HEK293 (cell line): ENCODE results near the gene SMARCD3.

Experiments used
- CTCF ChIA-PET: fragments of 350-600 bp; formaldehyde crosslinking; extraction: SDS; loops from one replicate; lab custom pipeline; 2021; ENCODE audit warnings: antibody characterized with exemption; lab: Yijun Ruan, JAX
- POLR2A ChIA-PET: fragments of 300-600 bp; formaldehyde crosslinking; extraction: SDS; loops from one replicate; lab custom pipeline; 2020; ENCODE audit warnings: antibody characterized with exemption, inconsistent platforms; lab: Yijun Ruan, JAX
- H3K27ac ChIP-seq: fragments of 200-500 bp; sonication (Bioruptor generic); 2 replicates; pipeline ENCODE4 v1.5.1; 2014; ENCODE audit warnings: low read depth, low read length, control low read depth, inconsistent platforms; ENCODE audit errors: extremely low read depth
- H3K36me3 ChIP-seq, 2 experiments: fragments of 200-500 bp in 1 of 2; sonication (Bioruptor generic) in 1 of 2; 1 replicate in 1 of 2; 2 replicates in 1 of 2; pipeline ENCODE4 v1.5.1; 2014 to 2017; ENCODE audit warnings: inconsistent platforms in 2 of 2, low read length in 2 of 2; ENCODE audit not compliant: control insufficient read depth in 2 of 2, insufficient read depth in 1 of 2
- H3K4me1 ChIP-seq: fragments of 200-500 bp; sonication (Bioruptor generic); 2 replicates; pipeline ENCODE4 v1.5.1; 2014; ENCODE audit warnings: mild to moderate bottlenecking, low read length, inconsistent platforms; ENCODE audit not compliant: control insufficient read depth, insufficient read depth
- H3K4me3 ChIP-seq: 2 replicates; pipeline ENCODE4 v1.5.1; 2011; ENCODE audit warnings: low read depth, mild to moderate bottlenecking, control low read depth, low read length, moderate library complexity
- H3K9me3 ChIP-seq: fragments of 200-500 bp; sonication (Bioruptor generic); 2 replicates; pipeline ENCODE4 v1.5.1; 2014; ENCODE audit warnings: low read depth, low read length, inconsistent platforms; ENCODE audit not compliant: control insufficient read depth, insufficient read depth
- GLI4 ChIP-seq: fragments of 450-650 bp; formaldehyde crosslinking; IDR thresholded peaks from 2 replicates; pipeline ENCODE4 v1.5.1; 2016; ENCODE audit warnings: missing biosample characterization, missing genetic modification characterization
- GLIS1 ChIP-seq: fragments of 450-650 bp; formaldehyde crosslinking; IDR thresholded peaks from 2 replicates; pipeline ENCODE4 v1.5.1; 2016; ENCODE audit warnings: missing biosample characterization, missing genetic modification characterization
- HOXC10 ChIP-seq: sonication (generic); formaldehyde crosslinking; IDR thresholded peaks from 2 replicates; pipeline ENCODE4 v1.8.1; 2023; ENCODE audit warnings: mild to moderate bottlenecking, missing genetic modification reagents
- KLF7 ChIP-seq: fragments of 450-650 bp; formaldehyde crosslinking; IDR thresholded peaks from 2 replicates; pipeline ENCODE4 v1.5.1; 2016; ENCODE audit warnings: missing biosample characterization, missing genetic modification characterization, borderline replicate concordance
- REPIN1 ChIP-seq: fragments of 450-650 bp; formaldehyde crosslinking; IDR thresholded peaks from 2 replicates; pipeline ENCODE4 v1.5.1; 2017; ENCODE audit warnings: missing biosample characterization, missing genetic modification characterization, low read depth
- WT1 ChIP-seq: fragments of 450-650 bp; formaldehyde crosslinking; IDR thresholded peaks from 2 replicates; pipeline ENCODE4 v1.5.1; 2016; ENCODE audit warnings: missing biosample characterization, missing genetic modification characterization
- ZNF132 ChIP-seq: fragments of 450-650 bp; formaldehyde crosslinking; IDR thresholded peaks from 2 replicates; pipeline ENCODE4 v1.5.1; 2017; ENCODE audit warnings: missing biosample characterization, missing genetic modification characterization, borderline replicate concordance
- ZNF184 ChIP-seq: fragments of 450-650 bp; IDR thresholded peaks from 2 replicates; pipeline ENCODE4 v1.5.1; 2018; ENCODE audit warnings: missing biosample characterization, mild to moderate bottlenecking, missing genetic modification characterization
- ZNF266 ChIP-seq: fragments of 450-650 bp; formaldehyde crosslinking; IDR thresholded peaks from 2 replicates; pipeline ENCODE4 v1.5.1; 2016; ENCODE audit warnings: missing biosample characterization, missing genetic modification characterization, low read depth
- ZNF292 ChIP-seq: fragments of 450-650 bp; formaldehyde crosslinking; IDR thresholded peaks from 2 replicates; pipeline ENCODE4 v1.5.1; 2016; ENCODE audit warnings: low read depth, missing biosample characterization, missing genetic modification characterization, borderline replicate concordance
- ZNF341 ChIP-seq: fragments of 450-650 bp; formaldehyde crosslinking; IDR thresholded peaks from 2 replicates; pipeline ENCODE4; 2016; ENCODE audit warnings: low read depth, missing biosample characterization, missing genetic modification characterization
- ZNF366 ChIP-seq: fragments of 450-650 bp; formaldehyde crosslinking; conservative IDR thresholded peaks from 2 replicates; pipeline ENCODE4 v1.5.1; 2016; ENCODE audit warnings: missing biosample characterization, missing genetic modification characterization
- ZNF37A ChIP-seq: fragments of 450-650 bp; IDR thresholded peaks from 2 replicates; pipeline ENCODE4 v1.5.1; 2018; ENCODE audit warnings: missing biosample characterization, missing genetic modification characterization
- ZNF394 ChIP-seq: fragments of 450-650 bp; formaldehyde crosslinking; IDR thresholded peaks from 2 replicates; pipeline ENCODE4 v1.5.1; 2016; ENCODE audit warnings: missing biosample characterization, missing genetic modification characterization, mild to moderate bottlenecking, moderate library complexity, borderline replicate concordance
- ZNF426 ChIP-seq: fragments of 450-650 bp; formaldehyde crosslinking; IDR thresholded peaks from 2 replicates; pipeline ENCODE4 v1.5.1; 2017; ENCODE audit warnings: missing biosample characterization, missing genetic modification characterization, mild to moderate bottlenecking, inconsistent platforms, moderate library complexity
- ZNF571 ChIP-seq: fragments of 450-650 bp; formaldehyde crosslinking; IDR thresholded peaks from 2 replicates; pipeline ENCODE4 v1.5.0; 2017; ENCODE audit warnings: missing biosample characterization, missing genetic modification characterization
- ZNF776 ChIP-seq: fragments of 450-650 bp; formaldehyde crosslinking; IDR thresholded peaks from 2 replicates; pipeline ENCODE4 v1.5.0; 2017; ENCODE audit warnings: missing biosample characterization, missing genetic modification characterization, borderline replicate concordance
- TF ChIP-seq, protein P1 (sequence below): fragments of 450-650 bp; formaldehyde crosslinking; IDR thresholded peaks from 2 replicates; pipeline ENCODE4 v1.5.0; 2017; ENCODE audit warnings: missing biosample characterization, missing genetic modification characterization, borderline replicate concordance
- TF ChIP-seq, protein P2 (sequence below): fragments of 450-650 bp; formaldehyde crosslinking; IDR thresholded peaks from 2 replicates; pipeline ENCODE4 v1.5.1; 2017; ENCODE audit warnings: missing biosample characterization, missing genetic modification characterization
- TF ChIP-seq, protein P3 (sequence below): fragments of 450-650 bp; formaldehyde crosslinking; IDR thresholded peaks from 2 replicates; pipeline ENCODE4 v1.5.1; 2016; ENCODE audit warnings: missing biosample characterization, missing genetic modification characterization

Gene SMARCD3

DNA sequence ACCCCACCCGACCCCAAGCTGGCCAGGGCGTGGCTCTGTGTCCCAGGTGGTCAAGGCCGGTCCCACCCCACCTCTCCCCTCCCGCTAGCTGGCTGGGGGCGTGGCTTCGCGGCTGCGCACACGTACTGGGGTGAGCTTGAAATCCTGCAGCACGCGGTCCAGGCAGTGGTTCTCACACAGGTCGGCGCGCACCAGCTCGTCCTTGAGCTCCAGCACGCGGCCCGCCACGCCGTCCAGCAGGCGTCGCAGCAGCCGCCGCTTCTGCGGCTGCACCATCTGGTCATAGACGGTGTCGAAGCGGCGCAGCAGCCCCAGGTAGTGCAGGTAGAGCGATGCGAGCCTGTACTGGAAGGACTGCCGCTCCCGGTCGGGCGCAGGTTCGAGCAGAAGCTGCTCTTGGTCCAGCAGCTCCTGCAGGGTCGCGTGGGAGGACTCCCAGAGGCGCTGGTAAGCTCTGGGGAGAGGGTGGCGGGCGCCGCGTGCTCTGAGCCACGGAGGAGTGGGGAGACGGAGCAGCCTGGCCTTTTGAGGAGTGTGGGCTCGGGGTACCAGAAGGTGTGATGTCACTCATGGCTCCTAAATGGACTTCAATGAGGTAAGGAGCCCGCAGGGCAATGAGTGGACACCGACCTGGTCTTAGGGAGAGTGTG is 44.0 kb downstream of the SMARCD3 start:
- H3K4me3 ChIP-seq = no peak overlapping the region
- no peak overlapping the region for H3K27ac ChIP-seq
- TF ChIP-seq ZNF292 (tag by site-specific recombination) (no peak), REPIN1 (tag by site-specific recombination) (no peak), ZNF37A (tag by site-specific recombination) (no peak), ZNF341 (tag by site-specific recombination) (no peak), ZNF132 (tag by site-specific recombination) (no peak), ZNF394 (tag by site-specific recombination) (no peak), ZNF266 (tag by site-specific recombination) (no peak), ZNF366 (no peak), ZNF571 (tag by site-specific recombination) (no peak), GLI4 (no peak), ZNF426 (tag by site-specific recombination) (no peak), HOXC10 (CRISPR knock-in tag) (no peak), ZNF184 (no peak), GLIS1 (tag by site-specific recombination) (no peak), WT1 (tag by site-specific recombination) (no peak), ZNF776 (tag by site-specific recombination) (no peak)
- TF ChIP-seq, protein P1, sequence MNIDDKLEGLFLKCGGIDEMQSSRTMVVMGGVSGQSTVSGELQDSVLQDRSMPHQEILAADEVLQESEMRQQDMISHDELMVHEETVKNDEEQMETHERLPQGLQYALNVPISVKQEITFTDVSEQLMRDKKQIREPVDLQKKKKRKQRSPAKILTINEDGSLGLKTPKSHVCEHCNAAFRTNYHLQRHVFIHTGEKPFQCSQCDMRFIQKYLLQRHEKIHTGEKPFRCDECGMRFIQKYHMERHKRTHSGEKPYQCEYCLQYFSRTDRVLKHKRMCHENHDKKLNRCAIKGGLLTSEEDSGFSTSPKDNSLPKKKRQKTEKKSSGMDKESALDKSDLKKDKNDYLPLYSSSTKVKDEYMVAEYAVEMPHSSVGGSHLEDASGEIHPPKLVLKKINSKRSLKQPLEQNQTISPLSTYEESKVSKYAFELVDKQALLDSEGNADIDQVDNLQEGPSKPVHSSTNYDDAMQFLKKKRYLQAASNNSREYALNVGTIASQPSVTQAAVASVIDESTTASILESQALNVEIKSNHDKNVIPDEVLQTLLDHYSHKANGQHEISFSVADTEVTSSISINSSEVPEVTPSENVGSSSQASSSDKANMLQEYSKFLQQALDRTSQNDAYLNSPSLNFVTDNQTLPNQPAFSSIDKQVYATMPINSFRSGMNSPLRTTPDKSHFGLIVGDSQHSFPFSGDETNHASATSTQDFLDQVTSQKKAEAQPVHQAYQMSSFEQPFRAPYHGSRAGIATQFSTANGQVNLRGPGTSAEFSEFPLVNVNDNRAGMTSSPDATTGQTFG (tag by site-specific recombination) = no peak
- TF ChIP-seq, protein P2, sequence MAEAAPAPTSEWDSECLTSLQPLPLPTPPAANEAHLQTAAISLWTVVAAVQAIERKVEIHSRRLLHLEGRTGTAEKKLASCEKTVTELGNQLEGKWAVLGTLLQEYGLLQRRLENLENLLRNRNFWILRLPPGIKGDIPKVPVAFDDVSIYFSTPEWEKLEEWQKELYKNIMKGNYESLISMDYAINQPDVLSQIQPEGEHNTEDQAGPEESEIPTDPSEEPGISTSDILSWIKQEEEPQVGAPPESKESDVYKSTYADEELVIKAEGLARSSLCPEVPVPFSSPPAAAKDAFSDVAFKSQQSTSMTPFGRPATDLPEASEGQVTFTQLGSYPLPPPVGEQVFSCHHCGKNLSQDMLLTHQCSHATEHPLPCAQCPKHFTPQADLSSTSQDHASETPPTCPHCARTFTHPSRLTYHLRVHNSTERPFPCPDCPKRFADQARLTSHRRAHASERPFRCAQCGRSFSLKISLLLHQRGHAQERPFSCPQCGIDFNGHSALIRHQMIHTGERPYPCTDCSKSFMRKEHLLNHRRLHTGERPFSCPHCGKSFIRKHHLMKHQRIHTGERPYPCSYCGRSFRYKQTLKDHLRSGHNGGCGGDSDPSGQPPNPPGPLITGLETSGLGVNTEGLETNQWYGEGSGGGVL (tag by site-specific recombination) = no peak
- TF ChIP-seq, protein P3, sequence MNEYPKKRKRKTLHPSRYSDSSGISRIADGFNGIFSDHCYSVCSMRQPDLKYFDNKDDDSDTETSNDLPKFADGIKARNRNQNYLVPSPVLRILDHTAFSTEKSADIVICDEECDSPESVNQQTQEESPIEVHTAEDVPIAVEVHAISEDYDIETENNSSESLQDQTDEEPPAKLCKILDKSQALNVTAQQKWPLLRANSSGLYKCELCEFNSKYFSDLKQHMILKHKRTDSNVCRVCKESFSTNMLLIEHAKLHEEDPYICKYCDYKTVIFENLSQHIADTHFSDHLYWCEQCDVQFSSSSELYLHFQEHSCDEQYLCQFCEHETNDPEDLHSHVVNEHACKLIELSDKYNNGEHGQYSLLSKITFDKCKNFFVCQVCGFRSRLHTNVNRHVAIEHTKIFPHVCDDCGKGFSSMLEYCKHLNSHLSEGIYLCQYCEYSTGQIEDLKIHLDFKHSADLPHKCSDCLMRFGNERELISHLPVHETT (tag by site-specific recombination) = no peak
- H3K36me3 ChIP-seq = no peaks in the 10 kb centered on the region
- no peaks in the 10 kb centered on the region for H3K9me3 ChIP-seq
- ChIA-PET CTCF (no interaction called here), POLR2A (no interaction called here)
- H3K4me1 ChIP-seq = no peaks in the 10 kb centered on the region

DNA sequence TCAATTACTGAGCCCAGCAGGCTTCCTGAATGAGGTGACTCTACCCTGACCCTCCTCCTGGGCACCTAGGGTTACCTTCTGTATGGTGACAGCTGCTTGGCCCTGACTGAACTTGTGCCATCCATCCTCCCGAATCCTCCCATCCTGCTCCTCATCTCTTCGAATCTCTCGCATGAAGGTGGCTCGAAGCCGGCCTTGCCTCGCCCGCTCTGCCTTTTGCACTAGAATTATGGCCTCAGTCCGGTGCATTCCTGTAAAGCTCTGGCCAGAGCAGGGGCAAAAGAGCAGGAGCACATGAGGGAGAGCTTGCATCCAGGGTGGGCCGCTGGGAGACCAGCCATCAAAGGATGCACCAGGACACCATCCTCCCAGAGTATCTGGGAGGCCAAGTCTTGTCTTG is 45.7 kb downstream of the SMARCD3 start:
- H3K4me1 ChIP-seq = no peaks in the 10 kb centered on the region
- CTCF ChIA-PET = no interaction called here
- no peaks in the 10 kb centered on the region for H3K36me3 ChIP-seq
- no peaks in the 10 kb centered on the region for H3K9me3 ChIP-seq
- no peak for TF ChIP-seq KLF7
- H3K4me3 ChIP-seq = no peak overlapping the region
- H3K27ac ChIP-seq = no peak overlapping the region
- POLR2A ChIA-PET = no interaction called here
